GM21360 (cell line): ENCODE results near the gene MRPS24.
"Not testable (repeated sequence)": the region's sequence is repeated elsewhere in the genome, so short reads cannot be mapped to it uniquely, and the experiment has no call there.

ENCODE experiments used
- ATAC-seq: cut with Tn5 transposase; IDR thresholded peaks from one replicate; pipeline ENCODE4 v1.9.1; 2021; ENCODE audit warnings: mild to moderate bottlenecking, moderate library complexity; ENCODE audit not compliant: unreplicated experiment

The MRPS24 gene

GRCh38 chr7:43843296-43843695, 26.0 kb downstream of the MRPS24 start:
- no peak for ATAC-seq

DNA sequence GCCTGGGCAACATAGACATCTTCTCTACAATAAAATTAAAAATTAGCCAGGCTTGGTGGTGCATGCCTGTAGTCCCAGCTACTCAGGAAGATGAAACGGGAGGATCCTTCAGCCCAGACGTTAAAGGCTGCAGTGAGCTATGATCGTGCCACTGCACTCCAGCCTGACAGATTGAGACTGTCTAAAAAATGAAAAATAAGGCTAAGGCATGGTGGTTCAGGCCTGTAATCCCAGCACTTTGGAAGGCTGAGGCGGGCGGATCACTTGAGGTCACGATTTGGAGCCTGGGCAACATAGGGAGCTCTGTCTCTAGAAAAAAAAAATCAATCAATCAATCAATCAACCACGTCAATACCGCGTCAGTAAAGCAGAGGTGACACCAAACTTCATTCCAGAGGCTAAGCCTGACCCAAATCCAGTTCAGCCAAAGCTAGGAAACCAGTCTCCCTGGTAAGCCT, 31.1 kb downstream of the MRPS24 start:
- no peak for ATAC-seq

DNA sequence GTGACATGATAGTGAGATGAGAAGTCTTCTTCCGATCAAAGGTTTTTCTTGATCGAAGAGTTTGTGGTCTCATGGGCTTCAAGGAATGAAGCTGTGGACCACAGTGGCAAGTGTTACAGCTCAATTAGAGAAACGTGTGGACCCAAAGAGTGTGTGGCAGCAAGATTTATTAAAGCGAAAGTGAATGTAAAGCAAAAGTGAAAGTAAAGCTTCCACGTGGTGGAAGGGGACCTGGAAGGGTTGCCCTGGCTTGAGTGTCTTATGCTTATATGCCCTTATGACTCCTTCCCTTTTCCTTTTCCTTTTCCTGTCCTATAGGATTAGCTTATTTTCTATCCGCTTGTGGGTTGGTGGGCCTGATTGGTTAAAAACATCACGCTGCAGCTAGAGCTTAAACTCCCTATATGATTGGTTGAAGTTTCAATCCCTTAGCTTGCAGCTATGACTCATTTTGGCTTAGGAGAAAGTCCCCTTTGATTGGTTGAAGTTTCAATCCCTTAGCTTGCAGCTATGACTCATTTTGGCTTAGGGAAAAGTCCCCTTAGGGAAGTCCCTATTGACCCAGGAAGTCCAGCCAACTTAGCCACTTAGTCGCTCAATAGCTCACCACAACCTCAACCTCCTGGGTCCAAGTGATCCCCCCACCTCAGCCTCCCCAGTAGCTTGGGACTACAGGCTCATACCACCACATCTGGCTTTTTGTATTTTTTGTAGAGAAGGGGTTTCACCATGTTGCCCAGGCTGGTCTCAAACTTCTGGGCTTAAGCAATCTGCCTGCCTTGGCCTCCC, 34.7 kb downstream of the MRPS24 start:
- peak; percentile 42 for ATAC-seq

DNA sequence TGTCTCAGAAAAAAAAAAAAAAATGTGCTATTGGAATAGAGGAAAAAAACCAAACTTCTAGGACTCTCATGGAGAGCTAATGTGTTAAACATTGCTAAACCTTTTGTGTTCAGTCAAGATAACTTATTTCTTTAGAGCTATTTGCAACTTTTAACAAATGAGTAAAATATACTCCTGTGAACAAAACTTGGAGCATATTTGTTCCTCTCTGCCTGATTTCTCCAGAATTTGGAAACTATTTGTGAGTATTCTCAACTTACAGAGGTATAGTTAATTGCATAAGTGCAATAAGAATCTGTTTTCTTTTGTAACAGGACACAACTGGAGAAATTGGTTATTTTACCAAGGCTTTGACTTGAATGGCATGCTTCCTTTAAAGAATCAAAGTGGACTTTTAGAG, 38.4 kb downstream of the MRPS24 start:
- not testable (repeated sequence) for ATAC-seq

GRCh38 chr7:43825391-43825808, 43.9 kb downstream of the MRPS24 start:
- ATAC-seq = no peak

DNA sequence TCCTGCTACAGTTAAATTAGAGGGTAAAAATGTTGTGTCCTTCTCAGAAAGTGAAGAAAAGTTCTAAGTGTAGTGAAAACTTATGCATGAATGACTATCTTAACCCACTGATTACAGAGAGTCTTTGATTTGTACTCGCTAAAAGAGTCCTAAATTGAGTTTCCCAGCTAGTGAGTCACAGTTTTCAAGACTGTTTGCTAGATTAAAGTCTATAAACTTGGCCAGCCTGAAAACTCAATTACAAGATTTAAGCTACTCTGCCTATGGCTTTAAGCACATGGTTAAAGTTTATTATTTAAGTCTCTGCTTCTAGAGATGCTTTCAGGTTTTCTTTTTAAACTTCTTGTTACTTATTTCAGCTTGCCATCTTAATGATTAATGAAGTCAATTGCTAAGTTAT, 44.4 kb downstream of the MRPS24 start:
- ATAC-seq = no peak

GRCh38 chr7:43824513-43824912, 44.8 kb downstream of the MRPS24 start:
- ATAC-seq = not testable (repeated sequence)

- ATAC-seq = no peak
Observed at GRCh38 chr7:43823941-43824340, 45.4 kb downstream of the MRPS24 start.

DNA sequence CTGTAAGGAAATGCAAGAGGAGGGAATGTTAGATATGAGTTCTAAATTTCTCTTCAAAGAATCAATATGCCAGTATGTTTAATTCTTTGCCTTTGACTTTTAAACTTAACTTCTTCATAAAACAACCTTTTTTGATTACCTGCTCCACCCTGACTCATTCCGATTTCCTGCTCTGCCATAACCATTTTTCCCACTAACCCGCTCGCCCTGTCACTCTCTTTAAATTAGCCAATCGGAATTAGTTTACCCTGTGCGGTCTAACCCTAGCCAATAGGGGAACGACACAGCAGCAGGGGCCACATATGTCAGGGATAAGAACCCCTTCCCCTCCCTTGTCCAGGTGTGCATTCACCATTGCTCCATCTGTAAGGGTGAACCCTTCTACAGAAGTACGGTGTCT, 45.9 kb downstream of the MRPS24 start:
- not testable (repeated sequence) for ATAC-seq
